ENCODE results near the gene CFAP251. TPM values are rescaled to one million over a fixed set of nuclear protein-coding genes. Genes with fewer than 3 reads are reported as not detected.

The CFAP251 gene
- total and polyA plus RNA-seq, 2 of the 13 experiments (the other 11 are each of a cell fraction or from before 2014, with no cell fraction given), result 0.30 to 0.42 TPM

- TF ChIP-seq PATZ1 (CRISPR knock-in tag; IDR thresholded peaks at IDR 0.05) (peak; percentile 90), ZNF644 (CRISPR knock-in tag; IDR thresholded peaks at IDR 0.05; ENCODE audit: low read depth) (no peak), ZNF430 (CRISPR knock-in tag; IDR thresholded peaks at IDR 0.05) (peak; percentile 79; the same call in 1 of the 2 replicates), HNF1B (CRISPR knock-in tag; IDR thresholded peaks at IDR 0.05) (no peak), THYN1 (CRISPR knock-in tag; IDR thresholded peaks at IDR 0.05; ENCODE audit: borderline replicate concordance, low read depth) (no peak), ATF3 (CRISPR knock-in tag; IDR thresholded peaks at IDR 0.05) (0 out of 2 replicates have a peak, but pooled peaks have one; percentile 33), ZBTB42 (CRISPR knock-in tag; IDR thresholded peaks at IDR 0.05) (no peak), CEBPG (CRISPR knock-in tag; IDR thresholded peaks at IDR 0.05) (no peak; the same call in 1 of the 2 replicates), KLF6 (CRISPR knock-in tag; IDR thresholded peaks at IDR 0.05) (peak; percentile 90), ZNF777 (CRISPR knock-in tag; IDR thresholded peaks at IDR 0.05) (no peak; the same call in 1 of the 2 replicates), MYPOP (CRISPR knock-in tag; IDR thresholded peaks at IDR 0.05) (peak; percentile 18), ZNF557 (CRISPR knock-in tag; IDR thresholded peaks at IDR 0.05) (no peak), POGK (CRISPR knock-in tag; conservative IDR thresholded peaks at IDR 0.05) (no peak), ZNF18 (CRISPR knock-in tag; IDR thresholded peaks at IDR 0.05; ENCODE audit: insufficient replicate concordance) (no peak), GABPB1 (CRISPR knock-in tag; IDR thresholded peaks at IDR 0.05) (peak; percentile 16; the same call in 1 of the 2 replicates), ETS1 (CRISPR knock-in tag; IDR thresholded peaks at IDR 0.05) (no peak), MXI1 (IDR thresholded peaks at IDR 0.05; ENCODE audit: borderline replicate concordance, low read depth, low read length) (peak; percentile 75; the same call in 2 of the 3 replicates), KLF9 (CRISPR knock-in tag; IDR thresholded peaks at IDR 0.05; ENCODE audit: low read depth) (no peak), ZNF333 (CRISPR knock-in tag; IDR thresholded peaks at IDR 0.05; ENCODE audit: borderline replicate concordance) (no peak)
Measured at GRCh38 chr12:122023339-122024131, 105.1 kb downstream of the CFAP251 start (continued).
